K562 (cell line): ENCODE data around the gene LACTBL1. TPM values are rescaled to one million over a fixed set of nuclear protein-coding genes. Genes with fewer than 3 reads are reported as not detected.

Experiments
- COPS2 ChIP-seq: fragments of 450-650 bp; conservative IDR thresholded peaks from 2 replicates; pipeline ENCODE4 v1.6.1; 2016; ENCODE audit warnings: mild to moderate bottlenecking, moderate library complexity
- DDX20 ChIP-seq: fragments of 450-650 bp; IDR thresholded peaks from 2 replicates; pipeline ENCODE4 v1.6.1; 2016; ENCODE audit warnings: missing genetic modification characterization, low read depth, mild to moderate bottlenecking, missing compliant biosample characterization, moderate library complexity
- EGR1 ChIP-seq: fragments of 450-650 bp; conservative IDR thresholded peaks from 2 replicates; pipeline ENCODE4 v1.6.1; 2017; ENCODE audit warnings: mild to moderate bottlenecking
- HMBOX1 ChIP-seq: sonication (generic); IDR thresholded peaks from 2 replicates; pipeline ENCODE4 v1.6.1; 2016
- HMGN3 ChIP-seq: IDR thresholded peaks from 2 replicates; pipeline ENCODE4 v1.6.1; 2011; ENCODE audit warnings: borderline replicate concordance, low read depth, mild to moderate bottlenecking, mixed read lengths, low read length; ENCODE audit not compliant: insufficient read length; ENCODE audit errors: extremely low read depth
- KAT8 ChIP-seq: fragments of 450-650 bp; IDR thresholded peaks from 2 replicates; pipeline ENCODE4 v1.6.1; 2016; ENCODE audit warnings: low read depth, mild to moderate bottlenecking
- KLF1 ChIP-seq: fragments of 450-650 bp; IDR thresholded peaks from 2 replicates; pipeline ENCODE4 v1.6.1; 2016; ENCODE audit warnings: missing genetic modification characterization, missing compliant biosample characterization
- KLF10 ChIP-seq: fragments of 250-450 bp; sonication (Bioruptor Pico); IDR thresholded peaks from 2 replicates; pipeline ENCODE4 v1.6.1; 2021; ENCODE audit warnings: matching md5 sums
- NR3C1 ChIP-seq: sonication (generic); formaldehyde crosslinking; IDR thresholded peaks from 2 replicates; pipeline ENCODE4 v1.8.1; 2022; ENCODE audit warnings: missing genetic modification reagents
- PHF21A ChIP-seq: fragments of 450-650 bp; IDR thresholded peaks from 2 replicates; pipeline ENCODE4 v1.6.1; 2017; ENCODE audit warnings: low read depth, borderline replicate concordance
- RAD51 ChIP-seq: fragments of 450-650 bp; IDR thresholded peaks from 2 replicates; pipeline ENCODE4 v1.7.1; 2016; ENCODE audit warnings: low read depth, mild to moderate bottlenecking, borderline replicate concordance
- TEAD4 ChIP-seq, 2 experiments: sonication (generic) in 1 of 2; formaldehyde crosslinking in 1 of 2; IDR thresholded peaks; 2 replicates each; pipeline versions ENCODE4 v1.6.1 to v1.8.0; 2012 to 2022; ENCODE audit warnings: borderline replicate concordance in 1 of 2, inconsistent platforms in 1 of 2, low read length in 1 of 2, mild to moderate bottlenecking in 1 of 2, missing genetic modification reagents in 1 of 2
- U2AF2 ChIP-seq: fragments of 200-400 bp; formaldehyde crosslinking; optimal IDR thresholded peaks from 2 replicates; pipeline ENCODE3; 2017; ENCODE audit warnings: low read depth, mild to moderate bottlenecking, low read length
- XRCC5 ChIP-seq: fragments of 200-400 bp; formaldehyde crosslinking; IDR thresholded peaks from 2 replicates; pipeline ENCODE4 v1.6.1; 2017; ENCODE audit warnings: low read depth, mild to moderate bottlenecking, low read length
- ZBTB1 ChIP-seq: sonication (generic); formaldehyde crosslinking; IDR thresholded peaks from 2 replicates; pipeline ENCODE4 v1.8.1; 2023; ENCODE audit warnings: missing genetic modification reagents, low read depth, mild to moderate bottlenecking, borderline replicate concordance
- ZBTB11 ChIP-seq, 3 experiments: fragments of 200-800 bp in 1 of 3; fragments of 250-450 bp in 1 of 3; fragments of 450-650 bp in 1 of 3; sonication (Bioruptor Pico) in 1 of 3; sonication (Bioruptor generic) in 1 of 3; formaldehyde crosslinking in 1 of 3; IDR thresholded peaks; 2 replicates each; pipeline versions ENCODE4 v1.6.1 to v1.8.0; 2016 to 2022; ENCODE audit warnings: mild to moderate bottlenecking in 2 of 3, missing genetic modification characterization in 2 of 3, missing compliant biosample characterization in 1 of 3, moderate library complexity in 1 of 3
- ZBTB49 ChIP-seq: sonication (generic); formaldehyde crosslinking; IDR thresholded peaks from 2 replicates; pipeline ENCODE4 v1.8.0; 2022; ENCODE audit warnings: missing genetic modification reagents, mild to moderate bottlenecking, borderline replicate concordance
- ZNF436 ChIP-seq: fragments of 250-450, 450-650 bp; sonication (Bioruptor Pico); formaldehyde crosslinking; IDR thresholded peaks from 2 replicates; pipeline ENCODE4 v1.7.0; 2020; ENCODE audit warnings: mild to moderate bottlenecking
- ZNF644 ChIP-seq: fragments of 200-800 bp; sonication (Bioruptor generic); IDR thresholded peaks from 2 replicates; pipeline ENCODE4 v1.6.1; 2016; ENCODE audit warnings: low read depth, missing genetic modification characterization, missing compliant biosample characterization
- ZNF668 ChIP-seq: fragments of 250-450 bp; sonication (Bioruptor Pico); IDR thresholded peaks from 2 replicates; pipeline ENCODE4 v1.8.0; 2022; ENCODE audit warnings: mild to moderate bottlenecking, inconsistent platforms
- polyA plus RNA-seq, 8 experiments: library from polyadenylated mRNA; depleted of rRNA in 4 of 8; stranded (reverse) in 5 of 8; unstranded in 3 of 8; fragments of >200 nt; fragmentation: Nextera tagmentation in 2 of 8; fragmentation: Illumina TruSeq in 1 of 8; extraction: Ambion mirVana in 2 of 8; extraction: Trizol in 1 of 8; gene quantifications; 2 replicates each; pipeline versions ENCODE4 v1.2.1 to v1.2.3, GENCODE V29; 2011 to 2014; ENCODE audit warnings: inconsistent platforms in 1 of 8, missing spikeins in 1 of 8
- total RNA-seq, 7 experiments: library from RNA; depleted of rRNA in 6 of 7; stranded (reverse); fragments of >200 nt in 6 of 7; fragmentation: Illumina TruSeq in 2 of 7; extraction: Trizol in 2 of 7; gene quantifications; 2 replicates each; pipeline versions ENCODE4 v1.2.1 to v1.2.3, GENCODE V29; 2011 to 2021; ENCODE audit warnings: low replicate concordance in 1 of 7

LACTBL1 gene
- total and polyA plus RNA-seq, 9 of the 15 experiments (the other 6 are each of a cell fraction or from before 2014, with no cell fraction given) = not detected

GRCh38 chr1:23019094-23019862, 46.6 kb upstream of the LACTBL1 start, which contains the start of gene KDM1A (continued):
- peak; percentile 33; the same call in 1 of the 2 replicates for TF ChIP-seq RAD51
- TF ChIP-seq ZBTB11 (CRISPR knock-in tag; IDR thresholded peaks at IDR 0.05) = peak in 1 of 3 experiments; percentile 84; a peak in 2 of 6 replicates
- peak; percentile 31; the same call in 1 of the 2 replicates for TF ChIP-seq KAT8
- peak; percentile 98 for TF ChIP-seq XRCC5
- peak; percentile 75; the same call in 1 of the 2 replicates for TF ChIP-seq ZBTB1 (CRISPR knock-in tag)
- TF ChIP-seq HMBOX1 = peak; percentile 43; the same call in 1 of the 2 replicates
- 0 out of 2 replicates have a peak, but pooled peaks have one; percentile 27 for TF ChIP-seq DDX20 (tag)
- TF ChIP-seq HMGN3 = peak; percentile 99
- peak; percentile 86; the same call in 1 of the 2 replicates for TF ChIP-seq ZNF644 (tag)
- peak; percentile 67; the same call in 1 of the 2 replicates for TF ChIP-seq NR3C1 (CRISPR knock-in tag)
- peak; percentile 96 for TF ChIP-seq EGR1
- 0 out of 2 replicates have a peak, but pooled peaks have one; percentile 17 for TF ChIP-seq KLF1 (tag)
- TF ChIP-seq ZNF436 (CRISPR knock-in tag) = no peak
- no peak for TF ChIP-seq COPS2
- 0 out of 2 replicates have a peak, but pooled peaks have one; percentile 25 for TF ChIP-seq ZBTB49 (CRISPR knock-in tag)
- peak; percentile 81 for TF ChIP-seq TEAD4 (IDR thresholded peaks at IDR 0.05; ENCODE audit: low read length)
- TF ChIP-seq TEAD4 (CRISPR knock-in tag; IDR thresholded peaks at IDR 0.05; ENCODE audit: borderline replicate concordance) = 0 out of 2 replicates have a peak, but pooled peaks have one; percentile 15
- TF ChIP-seq ZNF668 (CRISPR knock-in tag) = peak; percentile 51; the same call in 1 of the 2 replicates
- peak; percentile 67; the same call in 1 of the 2 replicates for TF ChIP-seq PHF21A
- TF ChIP-seq U2AF2 = no peak
- TF ChIP-seq KLF10 = no peak
